Measurements from ENCODE around the gene C11orf58. TPM values are rescaled to one million over a fixed set of nuclear protein-coding genes. Genes with fewer than 3 reads are reported as not detected.

Gene C11orf58
- total RNA-seq, 1 experiment from 2014 or later, result 157 TPM

DNA sequence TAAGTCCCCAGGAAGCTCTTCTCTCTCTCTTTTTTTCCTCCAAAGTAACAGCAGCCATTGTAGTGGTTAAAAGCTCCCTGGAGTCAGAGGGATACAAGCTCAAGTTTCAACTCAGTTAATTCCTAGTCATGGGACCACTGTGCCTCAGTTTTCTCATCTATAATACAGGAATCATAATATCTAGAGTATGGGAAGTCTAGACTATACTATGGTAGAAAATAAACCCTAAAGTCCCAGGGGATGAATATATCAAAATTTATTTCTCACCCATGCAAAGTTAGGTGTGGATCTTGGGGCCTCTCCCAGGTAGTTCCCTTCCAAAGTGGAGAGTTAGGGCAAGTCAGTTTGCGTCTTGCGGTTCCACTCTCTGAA, 33.7 kb downstream of the C11orf58 start:
- H3K27me3 Mint-ChIP-seq (ENCODE audit: unreplicated experiment), result no peaks in the 10 kb centered on the region
- TF ChIP-seq, protein P1, sequence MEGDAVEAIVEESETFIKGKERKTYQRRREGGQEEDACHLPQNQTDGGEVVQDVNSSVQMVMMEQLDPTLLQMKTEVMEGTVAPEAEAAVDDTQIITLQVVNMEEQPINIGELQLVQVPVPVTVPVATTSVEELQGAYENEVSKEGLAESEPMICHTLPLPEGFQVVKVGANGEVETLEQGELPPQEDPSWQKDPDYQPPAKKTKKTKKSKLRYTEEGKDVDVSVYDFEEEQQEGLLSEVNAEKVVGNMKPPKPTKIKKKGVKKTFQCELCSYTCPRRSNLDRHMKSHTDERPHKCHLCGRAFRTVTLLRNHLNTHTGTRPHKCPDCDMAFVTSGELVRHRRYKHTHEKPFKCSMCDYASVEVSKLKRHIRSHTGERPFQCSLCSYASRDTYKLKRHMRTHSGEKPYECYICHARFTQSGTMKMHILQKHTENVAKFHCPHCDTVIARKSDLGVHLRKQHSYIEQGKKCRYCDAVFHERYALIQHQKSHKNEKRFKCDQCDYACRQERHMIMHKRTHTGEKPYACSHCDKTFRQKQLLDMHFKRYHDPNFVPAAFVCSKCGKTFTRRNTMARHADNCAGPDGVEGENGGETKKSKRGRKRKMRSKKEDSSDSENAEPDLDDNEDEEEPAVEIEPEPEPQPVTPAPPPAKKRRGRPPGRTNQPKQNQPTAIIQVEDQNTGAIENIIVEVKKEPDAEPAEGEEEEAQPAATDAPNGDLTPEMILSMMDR (IDR thresholded peaks at IDR 0.05; ENCODE audit: unreplicated experiment), result no peak
- CTCF ChIA-PET, result interaction anchor here (0.7 kb wide), 1 partner anchor 30 kb away, joined by 3 read pairs; no protein-coding TSS in a partner anchor
- no peak overlapping the region for H3K27ac Mint-ChIP-seq (ENCODE audit: unreplicated experiment)
- H3K36me3 Mint-ChIP-seq (ENCODE audit: insufficient read depth, unreplicated experiment), result peaks cover 32% of the 10 kb centered on the region
- H3K4me3 Mint-ChIP-seq (ENCODE audit: low read depth, unreplicated experiment), result no peak overlapping the region
- no peak for DNase-seq
- intact Hi-C loops (cut with micrococcal nuclease; ENCODE audit: unreplicated experiment), result no loop called here
- no peaks in the 10 kb centered on the region for H3K9me3 Mint-ChIP-seq (ENCODE audit: low read depth, unreplicated experiment)
- H3K4me1 Mint-ChIP-seq (ENCODE audit: low read depth, unreplicated experiment), result no peaks in the 10 kb centered on the region
- no TSS peak for BruUV-seq (replicated peaks)

DNA sequence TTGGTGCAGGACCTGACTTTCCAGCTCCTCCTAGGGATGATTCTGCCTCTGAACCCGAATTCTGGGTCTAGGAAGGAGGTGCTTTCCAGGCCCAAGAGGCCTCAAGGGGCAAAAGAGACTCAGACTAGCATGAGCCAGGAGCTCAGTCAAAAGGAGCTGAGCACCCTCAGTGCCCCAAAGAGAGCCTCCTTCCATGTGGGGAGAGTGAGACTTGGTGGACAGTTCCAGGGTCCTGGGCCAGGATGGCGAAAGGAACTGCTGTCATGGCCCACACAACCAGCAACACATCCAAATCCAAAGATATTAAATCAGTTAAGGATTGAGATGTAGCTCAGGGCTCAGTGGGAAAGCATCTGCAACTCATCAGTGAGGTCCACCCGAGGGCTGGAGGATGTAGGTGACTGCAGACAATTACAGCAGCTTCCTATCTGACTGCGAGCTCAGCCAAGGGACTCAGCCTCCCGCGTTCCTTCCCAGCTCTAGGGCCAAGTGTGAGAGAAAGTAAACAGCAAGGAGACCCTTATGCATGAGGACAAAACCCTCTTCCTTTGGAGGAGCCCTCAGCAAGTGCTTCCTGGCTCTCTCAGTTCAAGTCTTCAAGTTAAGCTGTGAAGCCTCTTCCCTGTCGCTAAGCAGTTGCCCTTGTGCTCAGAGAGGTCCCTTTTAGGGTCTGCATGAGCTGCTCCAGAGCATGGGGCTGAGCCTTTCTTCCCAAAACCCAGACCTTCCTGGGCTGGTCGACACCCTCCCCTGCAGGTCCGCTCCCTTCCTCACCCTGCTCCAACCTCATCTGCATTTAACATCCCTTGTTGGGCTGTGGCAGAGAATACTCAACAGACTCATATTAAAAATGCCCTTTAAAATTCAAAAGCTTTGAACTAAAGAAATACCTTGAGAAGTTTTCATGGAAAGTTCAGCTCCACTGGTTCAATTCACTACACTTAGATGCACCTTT, 35.8 kb downstream of the C11orf58 start:
- Mint-ChIP-seq H3K9me3 (ENCODE audit: low read depth, unreplicated experiment) (no peaks in the 10 kb centered on the region), H3K4me3 (ENCODE audit: low read depth, unreplicated experiment) (no peak overlapping the region), H3K27me3 (ENCODE audit: unreplicated experiment) (no peaks in the 10 kb centered on the region), H3K27ac (ENCODE audit: unreplicated experiment) (no peak overlapping the region), H3K36me3 (ENCODE audit: insufficient read depth, unreplicated experiment) (peaks cover 40% of the 10 kb centered on the region), H3K4me1 (ENCODE audit: low read depth, unreplicated experiment) (peaks cover 12% of the 10 kb centered on the region)
- TF ChIP-seq, protein P1 (IDR thresholded peaks at IDR 0.05; ENCODE audit: unreplicated experiment), result no peak
- no peak for DNase-seq
- CTCF ChIA-PET, result no interaction called here
- BruUV-seq (replicated peaks), result no TSS peak
- intact Hi-C loops (cut with micrococcal nuclease; ENCODE audit: unreplicated experiment), result no loop called here

DNA sequence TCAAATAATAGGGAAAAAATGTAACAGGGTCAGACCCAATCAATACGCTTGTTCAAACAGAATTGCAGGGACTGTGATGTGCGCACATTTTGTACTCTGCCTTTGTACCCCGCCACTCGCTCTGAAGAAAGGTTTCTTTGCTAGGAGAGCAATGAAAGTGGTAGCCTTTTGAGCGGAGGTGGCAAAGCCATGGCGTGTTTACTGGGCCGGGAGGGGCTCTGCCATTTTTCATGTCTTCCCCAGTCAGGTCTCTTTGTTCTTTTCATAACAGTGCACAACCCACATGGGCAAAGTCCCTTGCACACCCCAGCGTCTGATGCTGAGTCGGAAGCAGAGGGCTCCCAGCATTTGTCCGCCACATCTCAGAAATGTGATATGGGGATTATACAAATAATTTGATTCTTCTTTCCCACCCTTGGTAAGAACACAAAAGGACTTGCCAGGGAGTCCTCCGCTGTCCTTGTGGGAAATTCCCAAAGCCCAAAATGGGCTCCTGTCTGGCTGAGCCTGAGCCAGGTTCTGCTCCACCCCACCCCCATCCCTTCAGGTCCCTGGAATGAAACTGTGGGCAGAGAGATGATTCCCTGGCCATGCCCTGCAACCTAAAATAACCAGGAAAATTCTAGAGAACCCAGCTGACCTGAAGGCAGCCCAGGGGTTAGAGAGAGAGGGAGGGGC, 36.6 kb downstream of the C11orf58 start:
- H3K27ac Mint-ChIP-seq (ENCODE audit: unreplicated experiment), result no peak overlapping the region
- CTCF ChIA-PET, result no interaction called here
- BruUV-seq (replicated peaks), result no TSS peak

DNA sequence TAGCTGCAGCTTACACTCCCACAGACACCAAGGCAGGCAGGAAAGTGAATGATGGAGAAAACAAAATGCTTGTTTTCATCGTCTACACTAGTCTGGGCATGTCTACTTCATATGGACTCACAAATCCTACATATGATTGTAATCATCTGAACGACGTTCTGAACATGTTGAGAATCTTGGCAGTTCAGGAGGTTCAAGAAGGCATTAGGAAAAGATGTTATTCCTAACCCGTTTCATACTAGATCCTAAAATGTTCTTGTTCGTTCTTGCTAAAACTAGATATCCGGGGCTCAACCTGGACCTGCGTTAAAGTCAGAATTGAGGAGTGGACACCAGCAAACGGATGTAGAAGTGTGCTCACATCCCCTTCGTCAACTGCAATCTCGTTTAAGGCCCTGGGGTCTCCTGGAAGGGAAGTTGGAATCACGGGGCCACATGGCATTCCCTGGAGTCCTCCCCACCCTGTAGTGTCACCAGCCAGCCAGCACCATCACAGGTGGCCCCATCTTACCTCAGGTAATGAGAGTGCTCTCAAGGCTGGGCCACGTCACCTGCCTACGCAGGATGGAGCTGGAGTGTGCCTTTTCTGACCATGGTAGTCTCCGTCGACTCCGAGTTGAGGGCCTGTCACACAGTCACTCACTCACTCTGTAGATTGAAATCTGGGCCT, 37.3 kb downstream of the C11orf58 start:
- H3K9me3 Mint-ChIP-seq (ENCODE audit: low read depth, unreplicated experiment), result no peaks in the 10 kb centered on the region
- no peak overlapping the region for H3K4me3 Mint-ChIP-seq (ENCODE audit: low read depth, unreplicated experiment)
- peaks cover 27% of the 10 kb centered on the region for H3K4me1 Mint-ChIP-seq (ENCODE audit: low read depth, unreplicated experiment)
- DNase-seq, result no peak
- TF ChIP-seq, protein P1 (IDR thresholded peaks at IDR 0.05; ENCODE audit: unreplicated experiment), result no peak
- CTCF ChIA-PET, result no interaction called here
- BruUV-seq (replicated peaks), result no TSS peak
- intact Hi-C loops (cut with micrococcal nuclease; ENCODE audit: unreplicated experiment), result no loop called here
- no peaks in the 10 kb centered on the region for H3K27me3 Mint-ChIP-seq (ENCODE audit: unreplicated experiment)
- no peak overlapping the region for H3K27ac Mint-ChIP-seq (ENCODE audit: unreplicated experiment)
- H3K36me3 Mint-ChIP-seq (ENCODE audit: insufficient read depth, unreplicated experiment), result peaks cover 47% of the 10 kb centered on the region

More for the DNA sequence above, 36.6 kb downstream of the C11orf58 start:
- Mint-ChIP-seq H3K4me3 (ENCODE audit: low read depth, unreplicated experiment) (no peak overlapping the region), H3K36me3 (ENCODE audit: insufficient read depth, unreplicated experiment) (peaks cover 40% of the 10 kb centered on the region), H3K27me3 (ENCODE audit: unreplicated experiment) (no peaks in the 10 kb centered on the region), H3K9me3 (ENCODE audit: low read depth, unreplicated experiment) (no peaks in the 10 kb centered on the region), H3K4me1 (ENCODE audit: low read depth, unreplicated experiment) (peaks cover 20% of the 10 kb centered on the region)
- DNase-seq, result no peak
- intact Hi-C loops (cut with micrococcal nuclease; ENCODE audit: unreplicated experiment), result no loop called here
- TF ChIP-seq, protein P1 (IDR thresholded peaks at IDR 0.05; ENCODE audit: unreplicated experiment), result no peak

Measured in Calu3 (cell line).